Fibroblast of skin of abdomen (primary cell): Measurements from ENCODE around the gene INHBE.
"Not testable (repeated sequence)": the region's sequence is repeated elsewhere in the genome, so short reads cannot be mapped to it uniquely, and the experiment has no call there.

Source experiments
- DNase-seq: peaks from one replicate; pipeline ENCODE4 v3.0.0-alpha.2; 2013

Gene INHBE

DNA sequence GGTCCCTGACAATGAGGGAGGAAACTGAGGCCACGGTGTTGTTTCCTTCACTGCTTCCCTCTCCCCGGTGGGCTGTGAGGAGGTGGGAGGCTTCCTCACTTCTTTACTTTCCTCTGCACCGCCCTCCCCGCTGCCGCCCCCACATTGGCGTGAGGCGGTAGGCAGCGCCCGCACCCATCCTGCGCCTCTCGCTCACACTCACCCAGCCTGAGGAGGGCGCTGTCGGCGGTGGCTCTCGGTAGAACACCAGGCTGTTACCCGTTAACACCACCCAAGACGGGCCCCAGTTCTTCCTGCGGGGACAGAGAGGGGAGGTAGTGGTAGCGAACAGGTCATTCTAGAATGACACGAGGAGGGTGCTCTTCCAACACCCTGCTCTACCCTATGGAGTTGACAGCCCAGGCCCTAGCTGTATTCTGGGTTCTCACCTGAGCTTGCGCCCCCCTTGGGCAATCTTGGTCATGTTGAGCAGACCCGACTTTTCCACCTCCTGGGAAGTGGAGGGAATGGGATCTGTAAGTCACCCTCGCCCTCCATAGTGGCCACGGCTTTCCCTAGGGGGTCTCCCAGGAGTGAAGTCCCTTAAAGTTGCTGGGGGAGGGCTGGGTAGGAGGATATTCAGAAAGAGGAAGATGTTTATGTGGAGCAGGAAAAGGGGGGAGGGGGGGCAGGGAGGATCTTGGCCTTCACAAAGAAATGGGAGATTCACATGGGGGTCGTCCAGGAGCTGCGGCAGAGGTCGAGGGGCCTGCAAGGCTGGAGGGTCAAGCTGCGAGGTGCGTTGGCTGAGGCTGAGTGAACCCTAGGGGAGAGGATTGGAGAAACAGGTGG is 21.3 kb downstream of the INHBE start:
- no peak for DNase-seq

DNA sequence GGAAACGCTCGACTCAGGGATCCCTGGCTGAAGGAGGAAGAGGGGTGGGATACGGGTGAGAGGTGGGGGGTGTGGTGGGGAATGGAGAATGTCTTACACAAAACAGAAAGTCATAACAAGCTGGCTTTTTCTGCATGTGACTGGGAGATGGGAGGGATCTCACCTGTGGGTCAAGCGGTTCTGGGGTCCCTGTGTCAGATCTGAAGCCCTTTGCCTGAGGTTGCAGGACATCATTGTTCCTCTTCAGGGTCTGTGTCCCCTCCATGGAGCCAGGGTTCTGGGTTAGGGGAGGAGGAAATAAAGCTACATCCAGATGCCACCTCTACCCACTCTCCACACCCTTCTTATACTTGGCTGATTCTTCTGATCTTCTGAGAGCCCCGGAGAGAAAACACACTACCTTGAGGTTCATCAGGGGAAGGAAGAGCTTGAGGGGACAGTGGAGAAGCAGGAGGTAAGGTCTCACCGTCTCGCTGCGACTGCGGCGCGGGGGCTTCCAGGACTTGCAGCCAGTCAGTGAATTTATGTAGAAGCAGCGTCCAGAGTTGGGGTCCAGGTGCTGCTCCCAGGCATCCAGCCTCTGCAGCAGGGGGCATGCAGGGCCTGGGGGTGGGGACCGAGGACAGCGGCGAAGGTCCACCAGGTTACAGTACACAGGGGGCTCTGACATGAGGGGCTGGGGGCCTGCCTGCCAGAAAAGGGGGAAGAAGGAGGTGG is 22.0 kb downstream of the INHBE start:
- DNase-seq: no peak

DNA sequence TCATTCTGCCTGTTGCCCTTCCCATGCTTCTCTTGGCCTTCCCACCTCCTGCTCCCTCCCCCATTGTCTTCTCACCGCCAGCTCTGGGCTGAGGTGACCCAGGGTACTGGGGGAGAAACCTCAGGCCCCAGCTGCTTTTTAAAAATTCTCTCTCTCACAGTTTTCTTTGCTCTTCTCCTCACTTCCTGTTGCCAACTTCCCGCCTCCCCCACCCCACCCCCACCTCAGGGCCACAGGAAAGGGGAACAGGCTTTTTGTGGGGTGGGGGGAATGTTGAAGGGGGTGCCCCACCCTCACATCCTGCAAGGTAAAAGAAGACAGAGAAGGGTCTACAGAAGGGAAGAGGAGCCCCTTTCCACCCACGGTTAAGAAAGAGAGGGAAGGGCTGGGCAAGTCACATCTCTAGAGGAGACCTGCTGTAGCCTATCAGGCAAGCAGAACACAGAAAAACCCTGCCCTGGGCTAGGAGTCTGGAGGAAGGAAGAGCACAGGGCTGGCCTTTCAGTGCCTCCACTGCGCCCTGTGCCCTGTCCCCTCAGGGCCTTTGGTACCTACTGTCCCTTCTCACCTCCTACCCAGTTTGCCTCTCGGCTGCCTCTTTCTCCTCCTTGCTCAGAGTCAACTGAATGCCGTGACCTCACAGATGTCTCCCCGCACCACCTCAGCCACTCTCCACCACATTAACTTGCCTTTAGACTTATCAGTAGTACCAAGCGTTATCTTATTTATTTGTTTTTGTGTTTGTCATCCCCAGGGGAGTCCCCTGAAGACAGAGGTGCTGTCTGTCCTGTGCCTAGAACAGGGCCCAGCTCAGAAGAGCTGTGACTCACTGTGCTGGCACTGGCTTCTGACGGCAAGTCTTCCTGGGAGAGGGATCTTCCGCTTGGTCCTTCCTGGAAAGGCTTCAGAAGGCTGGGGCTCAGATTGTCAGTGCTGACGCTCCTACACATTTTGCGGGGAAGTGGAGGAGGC is 22.9 kb downstream of the INHBE start:
- DNase-seq: no peak

DNA sequence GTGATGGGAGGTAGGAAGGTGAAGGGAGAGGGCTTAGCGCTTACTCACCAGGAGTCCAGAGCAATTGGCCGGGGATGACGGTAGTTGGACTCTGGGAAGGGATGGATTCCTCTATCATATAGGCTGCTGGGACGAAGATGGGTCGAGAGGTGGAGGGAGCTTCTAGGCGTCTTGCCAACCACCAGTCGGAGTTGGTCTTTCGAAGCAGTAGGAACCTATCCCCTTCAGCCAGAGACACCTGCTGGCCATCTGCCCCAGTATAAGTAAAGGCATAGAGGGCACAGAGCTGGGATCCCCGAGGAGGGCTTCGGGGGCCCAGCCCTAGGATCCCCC is 23.9 kb downstream of the INHBE start:
- no peak for DNase-seq

DNA sequence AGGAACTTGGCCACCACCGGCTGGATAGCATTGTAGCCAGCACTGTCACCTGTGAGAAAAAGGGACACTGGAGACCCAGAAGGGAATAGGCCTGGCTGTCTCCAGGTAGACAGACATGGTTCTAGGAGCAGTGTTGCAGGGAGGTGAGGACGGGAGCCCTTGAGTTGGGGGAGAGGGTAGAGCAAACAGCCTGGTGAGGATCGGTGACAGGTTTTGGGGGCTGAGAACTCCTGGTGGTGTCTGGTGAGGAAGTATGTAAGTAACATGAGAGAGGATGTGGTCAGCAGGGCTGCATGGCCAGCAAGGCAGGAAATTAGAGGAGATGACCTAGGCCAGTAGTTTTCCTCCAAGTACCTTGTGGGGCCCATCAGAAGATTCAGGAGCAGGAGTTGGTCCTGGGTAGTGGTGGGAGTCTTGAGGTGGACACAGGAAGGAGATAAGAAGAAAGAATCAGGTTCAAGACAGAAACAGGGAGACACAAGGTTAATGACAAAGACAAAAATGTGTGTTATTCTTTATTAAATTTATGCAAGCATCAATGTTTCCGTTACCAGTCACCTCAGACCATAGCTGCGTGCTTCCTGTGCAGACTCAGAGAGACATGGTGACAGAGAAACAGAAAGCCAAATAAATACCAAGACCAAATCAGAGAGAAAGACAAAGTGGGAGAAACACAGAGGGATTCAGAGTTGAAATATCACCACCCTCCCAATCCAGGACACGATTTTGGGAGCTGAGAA is 24.4 kb downstream of the INHBE start, which contains the start of gene ARHGAP9:
Gene ARHGAP9 (minus strand): TSS at position 491 of the 740 bp plus-strand sequence. CDS start 460 bp downstream, at position 31.
- DNase-seq: no peak

DNA sequence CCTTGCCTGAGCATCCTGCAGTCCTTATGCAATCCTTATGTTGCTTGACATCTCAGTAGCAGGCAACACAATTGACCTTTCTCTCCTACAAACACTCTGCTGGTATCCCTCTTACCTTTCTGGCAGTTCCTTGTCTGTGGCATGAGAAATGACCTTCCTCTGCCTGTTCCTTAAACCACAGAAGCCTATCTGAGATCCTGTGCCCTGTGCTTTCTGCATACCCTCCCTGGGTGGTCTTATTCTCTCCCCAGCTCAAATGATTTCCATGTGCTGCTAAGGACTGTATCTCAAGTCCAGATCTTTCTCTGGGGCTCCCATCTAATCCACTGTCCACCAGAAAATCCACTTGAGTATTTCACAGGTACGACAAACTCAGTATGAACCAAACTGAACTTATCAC is 26.6 kb downstream of the INHBE start:
- no peak for DNase-seq

DNA sequence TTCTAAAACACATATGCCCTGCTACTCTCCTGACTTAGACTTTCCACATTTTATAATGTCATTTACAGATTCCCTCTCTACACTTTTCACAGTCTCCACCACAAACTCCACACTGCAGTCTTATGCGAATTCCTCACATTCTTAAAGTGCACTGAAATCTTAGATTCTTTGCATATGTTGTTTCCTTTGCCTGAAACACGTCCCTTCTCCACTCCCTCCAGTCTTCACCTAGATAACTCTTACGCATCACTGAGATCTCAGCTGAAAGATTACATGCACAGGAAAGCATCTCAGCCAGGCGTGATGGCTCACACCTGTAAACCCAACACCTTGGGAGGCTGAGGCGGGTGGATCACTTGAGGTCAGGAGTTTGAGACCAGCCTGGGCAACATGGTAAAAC is 28.4 kb downstream of the INHBE start:
- peak; percentile 83 for DNase-seq

DNA sequence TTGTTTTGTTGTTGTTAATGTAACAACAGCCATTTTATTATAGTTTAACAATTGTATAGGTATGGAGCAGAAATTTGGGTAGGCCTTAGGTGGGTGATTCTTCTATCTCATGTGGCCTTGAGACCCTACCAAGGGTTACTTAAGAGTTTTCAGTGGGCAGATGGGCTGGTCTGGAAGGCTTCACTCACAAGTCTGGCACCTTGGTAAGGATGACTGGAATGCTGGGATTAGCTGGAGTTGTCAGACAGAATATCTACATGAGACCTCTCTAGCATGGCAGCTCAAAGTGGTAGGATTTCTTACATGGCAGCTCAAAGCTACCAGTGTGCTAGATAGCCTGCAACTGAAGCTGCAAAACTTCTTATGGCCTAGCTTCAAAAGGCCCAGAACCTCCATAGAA is 30.6 kb downstream of the INHBE start:
- no peak for DNase-seq

DNA sequence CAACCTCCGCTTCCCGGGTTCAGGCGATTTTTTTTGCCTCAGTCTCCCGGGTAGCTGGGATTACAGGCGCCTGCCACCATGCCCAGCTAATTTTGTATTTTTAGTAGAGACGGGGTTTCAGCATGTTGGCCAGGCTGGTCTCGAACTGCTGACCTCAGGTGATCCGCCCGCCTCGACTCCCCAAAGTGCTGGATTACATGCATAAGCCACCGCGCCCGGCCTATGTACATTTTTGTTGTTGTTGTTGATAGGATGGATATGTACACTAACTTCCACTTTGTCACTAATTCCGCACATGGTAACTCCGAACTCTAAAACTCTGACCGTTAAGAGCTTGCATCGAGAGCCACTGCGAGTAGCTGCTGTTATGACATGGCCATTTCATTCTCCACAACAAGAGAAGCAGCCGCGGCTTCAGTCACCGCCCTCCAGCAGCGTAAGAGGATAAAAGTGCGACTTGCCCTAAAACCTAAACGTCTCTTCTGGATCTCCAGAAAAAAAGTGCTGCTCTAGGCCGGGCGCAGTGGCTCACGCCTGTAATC is 32.0 kb downstream of the INHBE start:
- no peak for DNase-seq

DNA sequence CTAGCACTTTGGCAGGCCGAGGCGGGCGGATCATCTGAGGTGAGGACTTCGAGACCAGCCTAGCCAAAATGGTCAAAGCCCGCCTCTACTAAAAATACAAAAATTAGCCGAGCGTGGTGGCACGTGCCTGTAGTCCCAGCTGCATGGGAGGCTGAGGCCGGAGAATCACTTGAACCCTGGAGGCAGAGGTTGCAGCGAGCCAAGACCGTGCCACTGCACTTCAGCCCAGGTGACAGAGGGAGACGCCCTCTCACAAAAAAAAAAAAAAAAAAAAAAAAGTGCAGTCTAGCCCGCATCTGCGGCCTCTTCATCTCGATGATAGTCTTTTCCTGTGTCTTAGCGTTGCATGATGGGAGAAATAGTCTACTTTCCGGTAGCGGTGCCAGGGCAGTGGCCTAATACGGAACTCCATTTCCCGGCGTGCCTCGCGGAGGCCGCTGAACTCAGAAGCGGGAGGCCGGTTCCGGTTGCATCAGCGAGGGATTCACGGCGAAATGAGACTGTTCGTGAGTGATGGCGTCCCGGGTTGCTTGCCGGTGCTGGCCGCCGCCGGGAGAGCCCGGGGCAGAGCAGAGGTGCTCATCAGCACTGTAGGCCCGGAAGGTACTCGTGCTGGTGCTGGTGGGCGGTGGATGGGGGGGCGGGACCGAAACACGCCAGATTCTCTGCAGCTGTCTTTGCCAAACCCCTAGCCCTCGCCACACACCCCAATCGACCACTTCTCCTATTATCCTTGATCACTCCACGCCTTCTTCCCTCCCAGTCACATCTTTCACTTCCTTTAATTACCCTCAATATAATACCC is 32.7 kb downstream of the INHBE start, which contains the start of gene MARS1:
Gene MARS1 (plus strand): TSS at position 472 of the 805 bp plus-strand sequence. CDS start 23 bp downstream, at position 495.
- DNase-seq: peak; percentile 98

DNA sequence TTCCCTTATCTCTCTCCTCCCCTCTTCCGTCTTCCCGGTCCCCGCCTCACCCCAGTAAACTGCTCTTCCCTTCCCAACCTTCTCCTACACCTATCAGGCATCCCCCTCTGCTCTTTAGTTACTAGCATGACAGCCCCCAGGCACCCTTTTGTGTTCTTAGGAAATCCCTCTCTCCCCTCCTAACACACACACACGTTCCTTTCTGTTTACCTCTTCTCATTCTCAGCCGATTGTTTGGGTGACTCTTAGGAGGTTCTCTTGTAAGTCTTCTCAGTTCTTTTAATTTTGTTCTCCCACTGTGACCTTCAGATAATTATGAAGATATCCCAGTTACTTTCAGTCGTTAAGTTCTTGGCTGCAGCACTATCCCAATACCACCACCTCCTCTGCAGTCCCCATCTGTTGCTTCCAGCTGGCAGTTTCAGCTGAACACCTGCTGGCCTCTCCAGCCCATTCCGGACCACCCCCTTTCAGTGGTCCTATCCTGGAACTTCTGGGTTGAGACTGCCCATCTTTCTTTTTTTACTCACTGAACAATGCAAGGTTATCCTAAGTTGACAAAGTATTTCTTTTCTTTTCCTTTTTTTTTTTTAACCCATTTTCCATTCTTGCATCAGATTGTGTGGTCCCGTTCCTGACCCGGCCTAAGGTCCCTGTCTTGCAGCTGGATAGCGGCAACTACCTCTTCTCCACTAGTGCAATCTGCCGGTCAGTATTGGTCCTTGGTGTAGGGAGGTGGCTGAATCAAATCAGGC is 33.5 kb downstream of the INHBE start:
- no peak for DNase-seq

DNA sequence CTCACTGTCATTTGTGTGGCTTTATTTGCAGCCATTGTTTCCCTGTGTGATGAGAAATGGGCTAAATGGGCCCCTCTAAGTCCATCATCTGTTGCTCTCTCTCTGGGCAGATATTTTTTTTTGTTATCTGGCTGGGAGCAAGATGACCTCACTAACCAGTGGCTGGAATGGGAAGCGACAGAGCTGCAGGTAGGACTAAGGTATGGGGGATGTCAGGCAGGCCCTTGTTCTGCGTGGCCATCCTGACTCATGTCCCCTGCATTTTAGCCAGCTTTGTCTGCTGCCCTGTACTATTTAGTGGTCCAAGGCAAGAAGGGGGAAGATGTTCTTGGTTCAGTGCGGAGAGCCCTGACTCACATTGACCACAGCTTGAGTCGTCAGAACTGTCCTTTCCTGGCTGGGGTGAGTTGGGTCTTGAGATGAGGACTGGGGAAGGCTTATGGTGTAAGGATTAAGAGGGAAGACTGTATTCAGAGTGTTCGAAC is 34.1 kb downstream of the INHBE start:
- peak; percentile 24 for DNase-seq

DNA sequence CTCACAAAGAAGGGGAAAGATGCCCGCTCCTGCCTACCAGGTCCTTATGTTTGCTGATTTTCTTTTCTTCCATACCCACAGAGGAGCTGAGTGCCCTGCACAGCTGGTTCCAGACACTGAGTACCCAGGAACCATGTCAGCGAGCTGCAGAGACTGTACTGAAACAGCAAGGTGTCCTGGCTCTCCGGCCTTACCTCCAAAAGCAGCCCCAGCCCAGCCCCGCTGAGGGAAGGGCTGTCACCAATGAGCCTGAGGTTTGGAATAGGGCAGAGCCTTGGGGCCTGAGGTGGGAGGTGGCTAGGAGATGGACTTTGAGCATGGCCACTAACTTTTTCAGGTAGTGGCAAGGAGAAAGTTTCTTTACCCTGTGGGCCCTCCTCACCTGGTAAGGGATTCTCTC is 35.0 kb downstream of the INHBE start:
- no peak for DNase-seq

DNA sequence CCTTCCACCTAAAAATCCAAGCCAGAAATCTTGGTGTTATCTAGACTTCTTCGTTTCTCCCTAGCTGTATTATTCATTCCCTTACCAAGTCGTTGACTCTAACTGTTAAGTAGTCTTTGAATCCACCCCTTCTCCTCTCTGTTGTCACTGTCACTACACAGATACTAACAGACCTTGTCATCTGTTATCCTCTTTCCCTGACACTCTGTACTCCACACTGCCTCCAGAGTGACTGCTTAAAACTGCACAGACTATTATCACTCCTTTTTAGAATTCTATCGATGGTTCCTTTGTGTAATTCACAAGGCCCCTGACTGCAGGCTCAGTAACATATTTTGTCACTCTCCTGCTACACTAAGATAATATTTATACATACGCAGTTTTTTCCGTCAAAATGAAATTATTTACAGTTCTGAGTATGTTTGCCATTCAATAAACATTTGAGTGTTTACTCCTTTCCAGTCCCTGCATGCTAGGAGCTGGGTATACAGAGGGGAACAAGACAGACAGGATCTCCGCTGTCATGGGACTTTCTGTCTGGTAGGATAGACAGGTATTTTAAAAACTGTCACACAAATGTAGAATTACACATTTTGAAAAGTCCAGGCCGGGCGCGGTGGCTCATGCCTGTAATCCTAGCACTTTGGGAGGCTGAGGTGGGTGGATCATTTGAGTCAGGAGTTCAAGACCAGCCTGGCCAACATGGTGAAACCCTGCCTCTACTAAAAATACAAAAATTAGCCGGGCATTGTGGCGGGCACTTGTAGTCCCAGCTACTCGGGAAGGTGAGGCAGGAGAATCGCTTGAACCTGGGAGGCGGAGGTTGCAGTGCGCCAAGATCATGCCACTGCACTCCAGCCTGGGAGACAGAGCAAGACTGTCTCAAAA is 36.5 kb downstream of the INHBE start:
- DNase-seq: no peak

DNA sequence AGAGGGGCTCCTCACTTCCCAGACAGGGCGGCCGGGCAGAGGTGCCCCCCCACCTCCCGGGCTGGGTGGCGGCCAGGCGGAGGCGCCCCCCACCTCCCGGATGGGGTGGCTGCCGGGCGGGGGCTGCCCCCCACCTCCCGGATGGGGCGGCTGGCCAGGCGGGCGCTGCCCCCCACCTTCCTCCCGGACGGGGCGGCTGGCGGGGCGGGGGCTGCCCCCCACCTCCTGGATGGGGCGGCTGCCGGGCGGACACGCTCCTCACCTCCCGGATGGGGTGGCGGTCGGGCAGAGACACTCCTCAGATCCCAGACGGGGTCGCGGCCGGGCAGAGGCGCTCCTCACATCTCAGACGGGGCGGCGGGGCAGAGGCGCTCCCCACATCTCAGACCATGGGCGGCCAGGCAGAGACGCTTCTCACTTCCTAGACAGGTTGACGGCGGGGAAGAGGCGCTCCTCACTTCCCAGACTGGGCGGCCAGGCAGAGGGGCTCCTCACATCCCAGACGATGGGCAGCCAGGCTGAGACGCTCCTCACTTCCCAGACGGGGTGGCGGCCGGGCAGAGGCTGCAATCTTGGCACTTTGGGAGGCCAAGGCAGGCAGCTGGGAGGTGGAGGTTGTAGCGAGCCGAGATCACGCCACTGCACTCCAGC is 40.1 kb downstream of the INHBE start:
- DNase-seq: not testable (repeated sequence)

DNA sequence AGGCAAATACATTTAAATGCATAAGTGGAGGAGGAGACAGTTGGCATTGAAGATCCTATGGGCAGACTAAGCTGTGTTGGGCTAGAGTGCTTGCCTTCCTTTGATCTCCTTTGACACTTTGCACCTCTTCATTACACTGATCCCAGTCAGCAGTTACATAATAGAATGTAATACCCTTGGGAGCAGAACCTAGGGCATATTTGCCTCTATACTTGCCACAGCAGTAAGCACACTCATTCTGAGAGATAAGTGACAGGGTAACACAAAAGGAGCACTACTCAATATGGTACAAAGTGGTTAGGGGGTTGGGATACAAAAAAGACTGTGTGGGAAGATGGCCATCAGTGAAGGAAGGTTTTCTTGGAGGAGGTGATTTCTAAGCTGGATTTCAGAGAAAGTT is 41.7 kb downstream of the INHBE start:
- no peak for DNase-seq

DNA sequence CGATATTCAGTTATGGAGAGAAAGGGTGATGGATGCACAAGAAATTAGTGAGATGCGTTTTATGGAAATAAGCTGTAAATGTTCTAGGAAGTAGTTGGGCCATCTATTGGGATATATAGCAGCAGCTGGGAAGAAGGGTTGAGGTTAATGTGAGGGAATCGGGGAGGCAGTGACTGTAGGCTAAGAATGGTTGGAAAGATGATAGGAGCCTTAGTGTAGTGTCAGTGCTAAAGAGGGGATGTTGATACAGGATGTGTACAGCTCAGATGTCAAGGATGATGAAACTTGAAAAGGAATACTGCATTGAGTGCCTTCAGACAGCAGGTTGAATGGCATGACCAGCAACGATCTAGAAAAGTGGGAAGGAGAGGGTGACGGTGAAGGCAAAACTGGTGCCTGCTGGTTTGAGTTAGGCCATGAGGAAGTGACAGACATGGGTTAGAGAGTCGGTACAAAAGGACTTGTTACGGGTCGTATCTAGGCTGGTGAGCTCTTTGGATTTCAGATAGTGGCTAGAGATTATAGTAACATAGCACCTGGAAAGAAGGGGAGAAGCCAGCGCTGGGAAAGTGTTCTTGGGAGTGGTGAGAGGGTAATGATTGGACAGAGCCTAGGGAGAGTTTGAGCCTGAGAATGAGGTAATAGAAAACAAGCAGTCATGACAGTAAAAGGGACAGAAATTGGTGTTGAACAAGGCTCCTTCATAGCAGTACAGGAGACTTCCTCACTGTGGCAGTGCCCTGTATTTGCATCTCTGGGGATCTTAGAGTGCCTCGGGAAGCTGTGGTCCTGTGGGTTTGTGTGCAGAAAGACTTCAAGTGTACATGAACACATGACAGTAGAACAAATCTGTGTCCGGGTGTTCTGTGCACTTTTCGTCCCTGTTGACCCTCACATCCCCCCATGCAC is 42.4 kb downstream of the INHBE start:
- no peak for DNase-seq
